HFFc6 (cell line): ENCODE measurements around the gene GLCE. TPM values are rescaled to one million over a fixed set of nuclear protein-coding genes. Genes with fewer than 3 reads are reported as not detected.

Experiments
- DNase-seq: peaks from one replicate; pipeline ENCODE4 v3.0.0-alpha.2; 2018
- H3K27ac Mint-ChIP-seq: 2 replicates; pipeline ENCODE4 v1.8.0; 2020; ENCODE audit warnings: mild to moderate bottlenecking, mixed read lengths
- H3K27me3 Mint-ChIP-seq: 2 replicates; pipeline ENCODE4 v1.8.0; 2021; ENCODE audit warnings: mild to moderate bottlenecking, moderate library complexity, mixed read lengths; ENCODE audit not compliant: insufficient read depth
- H3K36me3 Mint-ChIP-seq: 2 replicates; pipeline ENCODE4 v1.8.0; 2021; ENCODE audit warnings: low read depth, mixed read lengths
- H3K4me1 Mint-ChIP-seq: 2 replicates; pipeline ENCODE4 v1.8.0; 2020; ENCODE audit warnings: low read depth, mixed read lengths
- H3K4me3 Mint-ChIP-seq: 2 replicates; pipeline ENCODE4 v1.8.0; 2020; ENCODE audit warnings: mild to moderate bottlenecking, moderate library complexity, mixed read lengths
- H3K9me3 Mint-ChIP-seq: 2 replicates; pipeline ENCODE4 v1.8.0; 2020; ENCODE audit warnings: mild to moderate bottlenecking, mixed read lengths
- total RNA-seq, 6 experiments: library from RNA; stranded (reverse); fragmentation: NEBNext Ultra II Directional; extraction: Animal tissue kit (Norgen Biotek cat#: 25700); gene quantifications; 2 replicates in 1 of 6; 3 replicates in 5 of 6; pipeline ENCODE4 v1.2.3, GENCODE V29; 2021
- TF ChIP-seq, protein P1 (sequence below): fragments of 200-600 bp; sonication (generic); IDR thresholded peaks from 2 replicates; pipeline ENCODE4 v1.5.0; 2021; ENCODE audit warnings: antibody characterized with exemption, mild to moderate bottlenecking

Gene GLCE
- total RNA-seq, 6 experiments from 2014 or later: 13.2 to 20.6 (median 17.7) TPM

DNA sequence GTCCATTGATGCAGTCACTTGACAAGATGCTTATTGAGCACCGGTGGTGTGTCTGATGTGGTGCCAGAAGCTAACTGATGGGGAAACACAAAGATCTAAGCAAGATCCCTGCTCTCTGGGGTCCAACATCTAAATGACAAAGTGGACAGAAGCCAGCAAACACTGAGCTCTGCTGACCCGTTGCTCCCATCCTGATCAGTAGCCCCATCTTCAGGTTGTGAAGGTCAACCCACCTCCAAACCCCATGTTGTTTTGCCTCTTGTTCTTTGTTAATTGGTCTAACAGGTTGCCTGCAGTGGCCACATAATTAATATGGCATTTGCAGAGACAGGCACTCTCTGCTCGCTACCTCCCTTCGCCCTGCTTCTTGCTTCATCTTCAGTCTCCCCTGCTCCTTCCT lies 21.5 kb upstream of the GLCE start:
- Mint-ChIP-seq H3K9me3 (no peaks in the 10 kb centered on the region), H3K4me3 (no peak overlapping the region), H3K4me1 (no peaks in the 10 kb centered on the region), H3K27ac (no peak overlapping the region), H3K27me3 (peaks cover 57% of the 10 kb centered on the region), H3K36me3 (no peaks in the 10 kb centered on the region)
- DNase-seq: no peak
- TF ChIP-seq, protein P1, sequence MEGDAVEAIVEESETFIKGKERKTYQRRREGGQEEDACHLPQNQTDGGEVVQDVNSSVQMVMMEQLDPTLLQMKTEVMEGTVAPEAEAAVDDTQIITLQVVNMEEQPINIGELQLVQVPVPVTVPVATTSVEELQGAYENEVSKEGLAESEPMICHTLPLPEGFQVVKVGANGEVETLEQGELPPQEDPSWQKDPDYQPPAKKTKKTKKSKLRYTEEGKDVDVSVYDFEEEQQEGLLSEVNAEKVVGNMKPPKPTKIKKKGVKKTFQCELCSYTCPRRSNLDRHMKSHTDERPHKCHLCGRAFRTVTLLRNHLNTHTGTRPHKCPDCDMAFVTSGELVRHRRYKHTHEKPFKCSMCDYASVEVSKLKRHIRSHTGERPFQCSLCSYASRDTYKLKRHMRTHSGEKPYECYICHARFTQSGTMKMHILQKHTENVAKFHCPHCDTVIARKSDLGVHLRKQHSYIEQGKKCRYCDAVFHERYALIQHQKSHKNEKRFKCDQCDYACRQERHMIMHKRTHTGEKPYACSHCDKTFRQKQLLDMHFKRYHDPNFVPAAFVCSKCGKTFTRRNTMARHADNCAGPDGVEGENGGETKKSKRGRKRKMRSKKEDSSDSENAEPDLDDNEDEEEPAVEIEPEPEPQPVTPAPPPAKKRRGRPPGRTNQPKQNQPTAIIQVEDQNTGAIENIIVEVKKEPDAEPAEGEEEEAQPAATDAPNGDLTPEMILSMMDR: no peak

DNA sequence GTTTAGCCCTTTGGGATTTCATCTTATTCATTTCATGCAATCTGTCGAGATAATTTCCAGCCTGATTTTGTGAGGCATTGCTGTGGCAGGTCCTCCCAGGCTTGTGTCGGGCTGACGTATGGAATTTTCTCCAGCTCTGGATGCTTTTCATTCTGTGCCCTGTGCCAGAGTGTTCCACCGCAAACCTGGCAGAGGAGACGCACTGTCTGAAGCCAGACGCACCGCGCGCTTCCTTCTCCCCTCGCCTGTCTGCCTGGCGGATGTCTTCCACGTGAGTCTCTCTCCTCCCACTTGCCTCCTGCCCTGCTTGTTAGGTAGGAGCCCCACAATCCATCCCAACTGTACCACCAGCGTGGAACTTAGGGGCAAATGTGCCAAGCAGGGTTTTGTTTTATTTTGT lies 20.1 kb upstream of the GLCE start:
- Mint-ChIP-seq H3K9me3 (no peaks in the 10 kb centered on the region), H3K4me1 (no peaks in the 10 kb centered on the region), H3K27ac (no peak overlapping the region), H3K4me3 (no peak overlapping the region), H3K36me3 (no peaks in the 10 kb centered on the region), H3K27me3 (peaks cover 59% of the 10 kb centered on the region)
- DNase-seq: no peak
- TF ChIP-seq, protein P1: no peak

DNA sequence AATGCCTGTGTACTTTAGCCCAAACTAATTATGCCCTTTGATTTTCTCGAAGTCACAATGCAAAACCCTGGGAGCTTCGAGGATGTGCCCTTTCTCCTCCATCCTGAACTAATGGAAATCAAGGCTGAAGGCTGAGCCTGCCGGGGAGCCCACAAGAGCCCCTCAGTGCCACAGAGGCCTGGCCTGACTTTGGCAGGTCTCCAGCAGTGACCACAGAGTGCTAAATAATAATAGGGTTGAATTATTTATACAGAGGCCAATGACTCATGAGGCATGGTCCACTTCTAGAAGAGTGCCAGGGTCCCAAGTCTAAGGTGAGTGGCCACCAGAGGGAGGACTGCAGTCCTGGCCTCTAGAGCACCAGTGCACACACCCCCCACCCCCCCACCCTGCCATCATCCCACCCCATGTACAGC lies 19.1 kb upstream of the GLCE start:
- Mint-ChIP-seq H3K27me3 (peaks cover 62% of the 10 kb centered on the region), H3K4me1 (no peaks in the 10 kb centered on the region), H3K27ac (no peak overlapping the region), H3K9me3 (no peaks in the 10 kb centered on the region), H3K36me3 (no peaks in the 10 kb centered on the region), H3K4me3 (no peak overlapping the region)
- no peak for DNase-seq
- TF ChIP-seq, protein P1: peak; percentile 58

DNA sequence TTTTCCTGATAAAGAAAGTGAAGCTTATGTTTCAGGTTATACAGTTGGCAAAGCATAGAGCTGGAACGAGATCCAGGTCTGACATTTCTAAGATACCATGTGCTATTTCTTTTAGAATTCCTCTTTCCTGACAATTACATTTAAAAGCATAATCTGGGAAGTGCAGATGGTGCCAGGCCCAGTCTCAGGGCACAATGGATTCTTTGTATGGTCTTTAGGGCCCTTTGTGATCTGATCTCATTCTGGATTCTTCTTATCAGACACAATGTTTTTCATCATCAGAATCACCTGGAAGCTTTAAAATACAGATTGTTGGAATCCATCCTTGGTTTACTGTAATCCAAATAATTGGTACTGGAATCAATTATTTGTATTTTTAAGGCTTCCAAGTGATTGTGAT lies 18.6 kb upstream of the GLCE start:
- Mint-ChIP-seq H3K27ac (no peak overlapping the region), H3K36me3 (no peaks in the 10 kb centered on the region), H3K27me3 (peaks cover 58% of the 10 kb centered on the region), H3K9me3 (no peaks in the 10 kb centered on the region), H3K4me3 (no peak overlapping the region), H3K4me1 (no peaks in the 10 kb centered on the region)
- DNase-seq: no peak
- TF ChIP-seq, protein P1: no peak

DNA sequence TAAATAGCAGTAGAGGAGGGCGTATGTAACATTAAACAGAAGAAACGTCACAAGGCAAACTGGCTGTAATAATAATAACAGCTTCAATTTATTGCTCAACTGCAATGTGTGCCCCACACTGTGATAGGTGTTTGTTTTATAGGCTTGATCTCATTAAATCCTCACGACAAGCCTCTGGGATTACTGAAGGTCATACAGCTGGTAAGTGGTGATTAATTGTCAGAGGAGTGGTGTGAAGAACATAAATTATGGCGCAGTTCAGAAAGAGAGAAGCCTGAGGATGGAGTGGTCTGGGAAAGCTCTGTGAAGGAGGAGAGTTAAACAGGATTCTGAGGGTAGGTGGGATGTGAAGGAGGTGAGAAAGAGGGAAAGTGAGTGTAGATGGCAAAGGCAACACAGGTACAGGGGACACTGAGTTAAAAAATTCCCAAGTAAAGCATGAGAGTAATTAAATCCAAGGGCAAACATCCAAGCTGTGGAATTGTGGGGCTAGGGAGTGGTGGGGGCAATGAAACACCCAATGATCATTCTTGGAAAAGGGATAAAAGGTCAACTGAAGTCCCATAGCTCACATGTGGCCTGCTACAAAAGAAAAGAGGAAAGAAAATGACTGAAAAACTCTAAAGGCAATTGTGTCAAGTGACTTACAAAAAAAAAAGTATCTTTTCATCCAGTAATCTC lies 16.5 kb upstream of the GLCE start:
- Mint-ChIP-seq H3K27me3 (peaks cover 53% of the 10 kb centered on the region), H3K36me3 (no peaks in the 10 kb centered on the region), H3K27ac (no peak overlapping the region), H3K4me1 (no peaks in the 10 kb centered on the region), H3K9me3 (no peaks in the 10 kb centered on the region), H3K4me3 (no peak overlapping the region)
- DNase-seq: no peak
- TF ChIP-seq, protein P1: no peak

DNA sequence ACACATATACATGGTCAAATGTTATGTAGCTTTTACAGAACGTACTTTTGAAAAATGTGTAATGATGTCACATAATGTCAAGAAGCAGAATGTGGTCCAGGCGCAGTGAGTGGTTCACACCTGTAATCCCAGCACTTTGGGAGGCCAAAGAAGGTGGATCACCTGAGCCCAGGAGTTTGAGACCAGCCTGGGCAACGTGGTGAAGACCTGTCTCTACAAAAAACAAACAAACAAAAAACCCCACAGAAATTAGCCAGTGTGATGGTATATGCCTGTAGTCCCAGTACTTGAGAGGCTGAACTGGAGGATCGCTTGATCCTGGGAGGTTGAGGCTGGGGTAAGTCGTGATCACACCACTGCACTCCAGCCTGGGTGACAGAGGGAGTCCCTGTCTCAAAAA lies 15.9 kb upstream of the GLCE start:
- Mint-ChIP-seq H3K27me3 (peaks cover 49% of the 10 kb centered on the region), H3K27ac (no peak overlapping the region), H3K4me3 (no peak overlapping the region), H3K4me1 (no peaks in the 10 kb centered on the region), H3K9me3 (no peaks in the 10 kb centered on the region), H3K36me3 (no peaks in the 10 kb centered on the region)
- TF ChIP-seq, protein P1: no peak
- no peak for DNase-seq
